HCT116 (cell line): ENCODE results near the gene INSYN1. TPM values are rescaled to one million over a fixed set of nuclear protein-coding genes. Genes with fewer than 3 reads are reported as not detected.
"Not testable (repeated sequence)": the region's sequence is repeated elsewhere in the genome, so short reads cannot be mapped to it uniquely, and the experiment has no call there.

Experiments used
- ATAC-seq: fragments of 200-7000 bp; cut with Tn5 transposase; 2 replicates; pipeline ENCODE4 v1.9.1; 2020; ENCODE audit warnings: mild to moderate bottlenecking, moderate library complexity
- BruUV-seq: library from RNA; stranded (reverse); fragments of 400-500 nt; replicated peaks from 2 replicates; lab custom pipeline; 2021; lab: Mats Ljungman, UMichigan
- CTCF ChIA-PET: fragments of 300-600 bp; sonication (Branson Sonifier 250); formaldehyde crosslinking; loops from one replicate; lab custom pipeline; 2021; ENCODE audit warnings: antibody characterized with exemption; lab: Charles Lee
- POLR2A ChIA-PET: fragments of 300-600, 350-600 bp; sonication (Branson Sonifier 250); formaldehyde crosslinking; loops from one replicate; lab custom pipeline; 2021; ENCODE audit warnings: antibody characterized with exemption; lab: Charles Lee
- RAD21 ChIA-PET, 2 experiments: fragments of 300-600 bp; sonication (Branson Sonifier 250); formaldehyde crosslinking; loops; one replicate each; lab custom pipeline; 2023; ENCODE audit warnings: low total read pairs in 2 of 2; ENCODE audit not compliant: uncharacterized antibody in 2 of 2, unreplicated experiment in 2 of 2, low non-redundant PET in 1 of 2; lab: Charles Lee
- DNase-seq: peaks from one replicate; pipeline ENCODE4 v3.0.0-alpha.2; 2010; ENCODE audit warnings: low read depth, low spot score
- H2AFZ ChIP-seq: fragments of 200-600 bp; shearing (Covaris generic), sonication (generic); 2 replicates; pipeline ENCODE4 v1.6.1; 2017; ENCODE audit warnings: low read depth, mixed run types, mixed read lengths, antibody characterized with exemption, low read length; ENCODE audit not compliant: poor library complexity, severe bottlenecking
- H3K27ac ChIP-seq: 2 replicates; pipeline ENCODE4 v1.5.1; 2012; ENCODE audit warnings: low read depth, low read length
- H3K27me3 ChIP-seq: fragments of 200-600 bp; sonication (generic); 2 replicates; pipeline ENCODE4 v1.6.1; 2016; ENCODE audit warnings: mixed run types, low read length, mixed read lengths; ENCODE audit not compliant: insufficient read depth
- H3K36me3 ChIP-seq, 2 experiments: fragments of 200-500 bp in 1 of 2; fragments of 200-600 bp in 1 of 2; sonication (Bioruptor generic) in 1 of 2; sonication (generic) in 1 of 2; 2 replicates each; pipeline versions ENCODE4 v1.5.1 to v1.6.1; 2014 to 2016; ENCODE audit warnings: low read length in 2 of 2, inconsistent platforms in 1 of 2, mixed read lengths in 1 of 2, mixed run types in 1 of 2; ENCODE audit not compliant: insufficient read depth in 2 of 2, control insufficient read depth in 1 of 2
- H3K4me1 ChIP-seq, 2 experiments: fragments of 200-600 bp in 1 of 2; sonication (generic) in 1 of 2; 2 replicates each; pipeline versions ENCODE4 v1.5.1 to v1.6.1; 2012 to 2017; ENCODE audit warnings: low read length in 2 of 2, inconsistent platforms in 1 of 2, mild to moderate bottlenecking in 1 of 2, mixed read lengths in 1 of 2, mixed run types in 1 of 2, moderate library complexity in 1 of 2; ENCODE audit not compliant: insufficient read depth in 2 of 2, control insufficient read depth in 1 of 2
- H3K4me2 ChIP-seq: fragments of 200-600 bp; sonication (generic); 2 replicates; pipeline ENCODE4 v1.6.1; 2017; ENCODE audit warnings: mixed run types, low read length, mixed read lengths
- H3K4me3 ChIP-seq, 2 experiments: fragments of 200-600 bp in 1 of 2; sonication (generic) in 1 of 2; replicated peaks in 1 of 2; 2 replicates each; pipeline ENCODE4 v1.5.1; 2011 to 2016; ENCODE audit warnings: low read length in 2 of 2, control low read depth in 1 of 2, low read depth in 1 of 2, mild to moderate bottlenecking in 1 of 2, mixed read lengths in 1 of 2, mixed run types in 1 of 2
- H3K79me2 ChIP-seq: fragments of 200-600 bp; sonication (generic); 2 replicates; pipeline ENCODE4 v1.6.1; 2017; ENCODE audit warnings: mild to moderate bottlenecking, mixed run types, low read length, moderate library complexity, mixed read lengths; ENCODE audit not compliant: insufficient read depth
- H3K9ac ChIP-seq: fragments of 200-600 bp; sonication (generic); 2 replicates; pipeline ENCODE4 v1.6.1; 2016; ENCODE audit warnings: low read length, mixed read lengths
- H3K9me2 ChIP-seq: fragments of 200-600 bp; sonication (generic), shearing (Covaris generic); 2 replicates; pipeline ENCODE4 v1.6.1; 2017; ENCODE audit warnings: mixed run types, mild to moderate bottlenecking, moderate library complexity; ENCODE audit not compliant: insufficient read depth
- H3K9me3 ChIP-seq, 2 experiments: fragments of 200-500 bp in 1 of 2; fragments of 200-600 bp in 1 of 2; sonication (Bioruptor generic) in 1 of 2; sonication (generic) in 1 of 2; 2 replicates each; pipeline ENCODE4 v1.6.1; 2014 to 2017; ENCODE audit warnings: low read length in 2 of 2, mixed read lengths in 2 of 2, inconsistent platforms in 1 of 2, low read depth in 1 of 2, mild to moderate bottlenecking in 1 of 2, mixed run types in 1 of 2, moderate library complexity in 1 of 2; ENCODE audit not compliant: control insufficient read depth in 1 of 2, insufficient read depth in 1 of 2
- H4K20me1 ChIP-seq: fragments of 200-600 bp; sonication (generic), shearing (Covaris generic); 2 replicates; pipeline ENCODE4 v1.6.1; 2017; ENCODE audit warnings: mixed run types, mild to moderate bottlenecking, moderate library complexity; ENCODE audit not compliant: insufficient read depth
- CBX3 ChIP-seq: IDR thresholded peaks from 2 replicates; pipeline ENCODE4 v1.6.1; 2012; ENCODE audit warnings: low read depth
- ELF1 ChIP-seq: IDR thresholded peaks from 2 replicates; pipeline ENCODE4 v1.6.1; 2012; ENCODE audit warnings: low read depth, borderline replicate concordance
- SIN3A ChIP-seq: IDR thresholded peaks from 2 replicates; pipeline ENCODE4 v1.6.1; 2012; ENCODE audit warnings: low read depth
- YY1 ChIP-seq: IDR thresholded peaks from 2 replicates; pipeline ENCODE4 v1.6.1; 2011; ENCODE audit warnings: low read length, low read depth, moderate library complexity, mild to moderate bottlenecking; ENCODE audit not compliant: insufficient replicate concordance; ENCODE audit errors: extremely low read depth
- intact Hi-C: fragments of 100-400 bp; cut with micrococcal nuclease; formaldehyde crosslinking; loops from 2 replicates; pipeline ENCODE4 v1.10.0; 2022
- total RNA-seq: library from RNA; stranded (reverse); gene quantifications from one replicate; pipeline ENCODE4 v1.2.1, GENCODE V29; 2021; ENCODE audit not compliant: unreplicated experiment
- TF ChIP-seq, protein P1 (sequence below), 3 experiments: fragments of 200-600 bp in 1 of 3; sonication (generic) in 1 of 3; IDR thresholded peaks in 2 of 3; conservative IDR thresholded peaks in 1 of 3; 2 replicates each; pipeline ENCODE4 v1.5.1; 2012 to 2017; ENCODE audit warnings: low read depth in 2 of 3, low read length in 2 of 3, antibody characterized with exemption in 1 of 3, borderline replicate concordance in 1 of 3, control low read depth in 1 of 3, mild to moderate bottlenecking in 1 of 3, mixed read lengths in 1 of 3, mixed run types in 1 of 3, moderate library complexity in 1 of 3; ENCODE audit not compliant: insufficient read depth in 1 of 3

Gene INSYN1
- total RNA-seq, 1 experiment from 2014 or later, result 2.0 TPM

DNA sequence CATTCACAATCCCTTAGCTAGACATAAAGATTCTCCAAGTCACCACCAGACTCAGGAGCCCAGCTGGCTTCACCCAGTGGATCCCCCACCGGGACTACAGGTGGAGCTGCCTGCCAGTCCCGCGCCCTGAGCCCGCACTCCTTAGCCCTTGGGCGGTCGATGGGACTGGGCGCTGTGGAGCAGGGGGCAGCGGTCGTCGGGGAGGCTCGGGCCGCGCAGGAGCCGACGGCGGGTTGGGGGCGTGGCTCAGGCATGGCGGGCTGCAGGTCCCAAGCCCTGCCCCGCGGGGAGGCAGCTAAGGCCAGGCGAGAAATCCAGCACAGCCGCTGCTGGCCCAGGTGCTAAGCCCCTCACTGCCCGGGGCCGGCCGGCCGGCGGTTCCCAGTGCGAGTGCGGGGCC lies 21.1 kb downstream of the INSYN1 start:
- H3K9me2 ChIP-seq, H2AFZ ChIP-seq, POLR2A ChIA-PET, H3K9ac ChIP-seq, H4K20me1 ChIP-seq, H3K79me2 ChIP-seq, H3K4me2 ChIP-seq, intact Hi-C loops, DNase-seq, ATAC-seq, H3K9me3 ChIP-seq, H3K4me3 ChIP-seq, H3K27ac ChIP-seq, RAD21 ChIA-PET, H3K4me1 ChIP-seq, H3K27me3 ChIP-seq, BruUV-seq, H3K36me3 ChIP-seq: not testable (repeated sequence)
- CTCF ChIA-PET, result interaction anchor here (0.7 kb wide), 1 partner anchor 227 kb away, joined by 3 read pairs; no protein-coding TSS in a partner anchor

DNA sequence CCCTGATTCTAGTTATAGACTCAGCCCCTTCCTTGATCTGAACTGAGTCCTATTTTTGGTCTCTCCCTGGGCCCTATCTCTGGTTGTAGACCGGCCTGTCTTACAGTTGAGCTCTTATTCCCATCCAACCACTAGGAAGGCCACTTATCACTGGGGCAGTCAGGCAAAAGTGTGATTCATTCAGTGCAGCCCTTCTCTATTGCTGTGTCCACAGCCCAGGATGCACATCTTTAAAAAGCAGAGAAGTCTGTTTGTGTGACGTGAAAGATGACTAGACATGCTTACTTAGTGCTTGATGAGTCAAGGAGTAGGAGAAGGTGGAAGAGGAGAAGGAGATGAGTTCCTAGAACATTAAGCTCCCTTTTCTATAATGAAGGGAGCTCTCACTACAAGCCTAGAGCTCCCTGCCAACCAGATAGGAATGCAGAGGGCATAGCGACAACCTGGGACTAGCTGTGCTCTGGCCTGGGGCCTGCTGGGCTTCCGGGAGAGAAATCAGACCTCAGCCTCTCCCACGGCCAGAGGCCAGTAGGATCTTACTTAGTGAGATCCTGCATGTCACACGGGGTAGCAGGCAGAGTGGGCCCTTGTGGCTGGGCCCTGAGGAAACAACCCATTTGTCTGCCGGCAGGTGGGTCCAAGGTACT lies 25.7 kb downstream of the INSYN1 start:
- no peaks in the 10 kb centered on the region for H3K79me2 ChIP-seq
- H3K27me3 ChIP-seq, result no peaks in the 10 kb centered on the region
- H4K20me1 ChIP-seq, result no peaks in the 10 kb centered on the region
- DNase-seq (no peak), ATAC-seq (no peak)
- intact Hi-C loops, result no loop called here
- CTCF ChIA-PET, result no interaction called here
- H3K4me1 ChIP-seq, result no peaks in the 10 kb centered on the region
- no peak overlapping the region for H2AFZ ChIP-seq
- no peaks in the 10 kb centered on the region for H3K36me3 ChIP-seq
- no peak overlapping the region for H3K27ac ChIP-seq
- no peaks in the 10 kb centered on the region for H3K9me3 ChIP-seq
- RAD21 ChIA-PET, result no interaction called here
- no peak overlapping the region for H3K4me2 ChIP-seq
- BruUV-seq, result no TSS peak
- H3K9ac ChIP-seq, result no peak overlapping the region
- TF ChIP-seq ELF1, result no peak
- TF ChIP-seq, protein P1, sequence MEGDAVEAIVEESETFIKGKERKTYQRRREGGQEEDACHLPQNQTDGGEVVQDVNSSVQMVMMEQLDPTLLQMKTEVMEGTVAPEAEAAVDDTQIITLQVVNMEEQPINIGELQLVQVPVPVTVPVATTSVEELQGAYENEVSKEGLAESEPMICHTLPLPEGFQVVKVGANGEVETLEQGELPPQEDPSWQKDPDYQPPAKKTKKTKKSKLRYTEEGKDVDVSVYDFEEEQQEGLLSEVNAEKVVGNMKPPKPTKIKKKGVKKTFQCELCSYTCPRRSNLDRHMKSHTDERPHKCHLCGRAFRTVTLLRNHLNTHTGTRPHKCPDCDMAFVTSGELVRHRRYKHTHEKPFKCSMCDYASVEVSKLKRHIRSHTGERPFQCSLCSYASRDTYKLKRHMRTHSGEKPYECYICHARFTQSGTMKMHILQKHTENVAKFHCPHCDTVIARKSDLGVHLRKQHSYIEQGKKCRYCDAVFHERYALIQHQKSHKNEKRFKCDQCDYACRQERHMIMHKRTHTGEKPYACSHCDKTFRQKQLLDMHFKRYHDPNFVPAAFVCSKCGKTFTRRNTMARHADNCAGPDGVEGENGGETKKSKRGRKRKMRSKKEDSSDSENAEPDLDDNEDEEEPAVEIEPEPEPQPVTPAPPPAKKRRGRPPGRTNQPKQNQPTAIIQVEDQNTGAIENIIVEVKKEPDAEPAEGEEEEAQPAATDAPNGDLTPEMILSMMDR (IDR thresholded peaks at IDR 0.05 in 2 of 3, conservative IDR thresholded peaks at IDR 0.05 in 1 of 3; ENCODE audit: borderline replicate concordance in 1 of 3, insufficient read depth in 1 of 3, low read depth in 2 of 3, low read length in 2 of 3), result no peak
- no peak for TF ChIP-seq SIN3A
- TF ChIP-seq YY1, result no peak
- TF ChIP-seq CBX3, result no peak
- no peak overlapping the region for H3K4me3 ChIP-seq
- POLR2A ChIA-PET, result no interaction called here
- no peaks in the 10 kb centered on the region for H3K9me2 ChIP-seq
